ENCODE data around the gene SLCO2A1.
A peak's percentile ranks its signal among the peaks of the same experiment; 100 is the strongest.

The SLCO2A1 gene

GRCh38 chr3:133884054-133884886 lies 145.5 kb downstream of the SLCO2A1 start:
- DNase-seq (ENCODE audit: low read depth in 2 of 2), result no peak

- DNase-seq (ENCODE audit: low read depth in 2 of 2), result no peak
Observed at GRCh38 chr3:133883641-133884040, 146.1 kb downstream of the SLCO2A1 start.

GRCh38 chr3:133882986-133883586 lies 146.6 kb downstream of the SLCO2A1 start:
- no peak for DNase-seq (ENCODE audit: low read depth in 2 of 2)

- peak in 1 of 2 donors; percentile 6 for DNase-seq (ENCODE audit: low read depth in 2 of 2)
Observed at GRCh38 chr3:133881939-133882825, 147.5 kb downstream of the SLCO2A1 start.

- no peak for DNase-seq (ENCODE audit: low read depth in 2 of 2)
Observed at GRCh38 chr3:133881492-133881891, 148.2 kb downstream of the SLCO2A1 start.

- DNase-seq (ENCODE audit: low read depth in 2 of 2), result no peak
Observed at GRCh38 chr3:133880886-133881455, 148.8 kb downstream of the SLCO2A1 start.

- no peak for DNase-seq (ENCODE audit: low read depth in 2 of 2)
Observed at GRCh38 chr3:133880287-133880686, 149.4 kb downstream of the SLCO2A1 start.

GRCh38 chr3:133878518-133878917 lies 151.2 kb downstream of the SLCO2A1 start:
- DNase-seq (ENCODE audit: low read depth in 2 of 2), result no peak
